ENCODE measurements around the gene LILRB2.

GRCh38 chr19:54233941-54234340 is 47.0 kb downstream of the LILRB2 start:
- TF ChIP-seq CTCF (IDR thresholded peaks at IDR 0.05) (no peak), ZFX (IDR thresholded peaks at IDR 0.05; ENCODE audit: borderline replicate concordance) (no peak)

Measured in 22Rv1 (cell line).